Measurements from ENCODE around the gene ABCC4. TPM values are rescaled to one million over a fixed set of nuclear protein-coding genes. Genes with fewer than 3 reads are reported as not detected.

ABCC4 gene
- polyA plus RNA-seq, 1 donor from 2014 or later, result 2.4 TPM

GRCh38 chr13:95073747-95074311 is 227.4 kb downstream of the ABCC4 start:
- Histone ChIP-seq H2AFZ (ENCODE audit: low read depth, low read length) (no peak overlapping the region), H3K79me2 (replicated peaks; ENCODE audit: insufficient read depth, low read length) (no peaks in the 10 kb centered on the region), H3K9me2 (ENCODE audit: insufficient read depth, low read length) (no peaks in the 10 kb centered on the region), H4K20me1 (ENCODE audit: insufficient read depth) (no peaks in the 10 kb centered on the region), H3K9me3 (ENCODE audit: low read length) (no peaks in the 10 kb centered on the region), H3K27ac (ENCODE audit: low read length) (no peak overlapping the region), H3F3A (ENCODE audit: insufficient read depth, low read length, poor library complexity, severe bottlenecking) (no peaks in the 10 kb centered on the region), H3K4me3 (ENCODE audit: low read length) (no peak overlapping the region), H3K9ac (ENCODE audit: low read length) (no peak overlapping the region), H3K4me2 (ENCODE audit: low read length) (no peak overlapping the region), H3K36me3 (ENCODE audit: insufficient read depth, low read length) (peaks cover 4% of the 10 kb centered on the region), H3K27me3 (ENCODE audit: insufficient read depth, low read depth, low read length) (no peaks in the 10 kb centered on the region)
- TF ChIP-seq RAD21 (conservative IDR thresholded peaks at IDR 0.05) (no peak), REST (IDR thresholded peaks at IDR 0.05; ENCODE audit: borderline replicate concordance) (no peak), TAF1 (IDR thresholded peaks at IDR 0.05; ENCODE audit: low read depth) (no peak), POLR2AphosphoS5 (IDR thresholded peaks at IDR 0.05) (no peak), MXI1 (conservative IDR thresholded peaks at IDR 0.05; ENCODE audit: poor library complexity, severe bottlenecking) (no peak), EZH2 (IDR thresholded peaks at IDR 0.05; ENCODE audit: borderline replicate concordance, insufficient read depth, low read length, poor library complexity, severe bottlenecking) (no peak), SMC3 (conservative IDR thresholded peaks at IDR 0.05; ENCODE audit: poor library complexity) (no peak), EP300 (conservative IDR thresholded peaks at IDR 0.05; ENCODE audit: poor library complexity, severe bottlenecking) (no peak)
- TF ChIP-seq, protein P1, sequence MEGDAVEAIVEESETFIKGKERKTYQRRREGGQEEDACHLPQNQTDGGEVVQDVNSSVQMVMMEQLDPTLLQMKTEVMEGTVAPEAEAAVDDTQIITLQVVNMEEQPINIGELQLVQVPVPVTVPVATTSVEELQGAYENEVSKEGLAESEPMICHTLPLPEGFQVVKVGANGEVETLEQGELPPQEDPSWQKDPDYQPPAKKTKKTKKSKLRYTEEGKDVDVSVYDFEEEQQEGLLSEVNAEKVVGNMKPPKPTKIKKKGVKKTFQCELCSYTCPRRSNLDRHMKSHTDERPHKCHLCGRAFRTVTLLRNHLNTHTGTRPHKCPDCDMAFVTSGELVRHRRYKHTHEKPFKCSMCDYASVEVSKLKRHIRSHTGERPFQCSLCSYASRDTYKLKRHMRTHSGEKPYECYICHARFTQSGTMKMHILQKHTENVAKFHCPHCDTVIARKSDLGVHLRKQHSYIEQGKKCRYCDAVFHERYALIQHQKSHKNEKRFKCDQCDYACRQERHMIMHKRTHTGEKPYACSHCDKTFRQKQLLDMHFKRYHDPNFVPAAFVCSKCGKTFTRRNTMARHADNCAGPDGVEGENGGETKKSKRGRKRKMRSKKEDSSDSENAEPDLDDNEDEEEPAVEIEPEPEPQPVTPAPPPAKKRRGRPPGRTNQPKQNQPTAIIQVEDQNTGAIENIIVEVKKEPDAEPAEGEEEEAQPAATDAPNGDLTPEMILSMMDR (IDR thresholded peaks at IDR 0.05; ENCODE audit: poor library complexity, severe bottlenecking), result no peak

- Histone ChIP-seq H3K9me3 (ENCODE audit: low read length) (no peaks in the 10 kb centered on the region), H3K9me2 (ENCODE audit: insufficient read depth, low read length) (no peaks in the 10 kb centered on the region), H3K79me2 (replicated peaks; ENCODE audit: insufficient read depth, low read length) (no peaks in the 10 kb centered on the region), H3F3A (ENCODE audit: insufficient read depth, low read length, poor library complexity, severe bottlenecking) (no peaks in the 10 kb centered on the region), H2AFZ (ENCODE audit: low read depth, low read length) (no peak overlapping the region), H3K27me3 (ENCODE audit: insufficient read depth, low read depth, low read length) (no peaks in the 10 kb centered on the region), H3K36me3 (ENCODE audit: insufficient read depth, low read length) (no peaks in the 10 kb centered on the region), H3K9ac (ENCODE audit: low read length) (no peak overlapping the region), H3K4me3 (ENCODE audit: low read length) (no peak overlapping the region), H4K20me1 (ENCODE audit: insufficient read depth) (no peaks in the 10 kb centered on the region), H3K27ac (ENCODE audit: low read length) (no peak overlapping the region), H3K4me2 (ENCODE audit: low read length) (no peak overlapping the region)
- TF ChIP-seq SMC3 (conservative IDR thresholded peaks at IDR 0.05; ENCODE audit: poor library complexity) (no peak), EP300 (conservative IDR thresholded peaks at IDR 0.05; ENCODE audit: poor library complexity, severe bottlenecking) (no peak), REST (IDR thresholded peaks at IDR 0.05; ENCODE audit: borderline replicate concordance) (no peak), EZH2 (IDR thresholded peaks at IDR 0.05; ENCODE audit: borderline replicate concordance, insufficient read depth, low read length, poor library complexity, severe bottlenecking) (no peak), TAF1 (IDR thresholded peaks at IDR 0.05; ENCODE audit: low read depth) (no peak), POLR2AphosphoS5 (IDR thresholded peaks at IDR 0.05) (no peak), RAD21 (conservative IDR thresholded peaks at IDR 0.05) (no peak), MXI1 (conservative IDR thresholded peaks at IDR 0.05; ENCODE audit: poor library complexity, severe bottlenecking) (no peak)
- TF ChIP-seq, protein P1 (IDR thresholded peaks at IDR 0.05; ENCODE audit: poor library complexity, severe bottlenecking), result no peak
Observed at GRCh38 chr13:95067303-95067702, 233.9 kb downstream of the ABCC4 start.

Measured in neural cell (in vitro differentiated cells).